Stimulated activated CD4-positive, alpha-beta T cell treated with anti-CD3 and anti-CD28 coated beads, TNF-alpha, amount 100 ng/mL, for 24 hours (primary cell): ENCODE data around the gene FBXL20.
"Not testable (repeated sequence)": the region's sequence is repeated elsewhere in the genome, so short reads cannot be mapped to it uniquely, and the experiment has no call there.

Experiments used
- DNase-seq, 3 experiments: peaks; one replicate each; pipeline ENCODE4 v3.0.0-alpha.2; 2020; ENCODE audit warnings: low read depth in 3 of 3

The FBXL20 gene

DNA sequence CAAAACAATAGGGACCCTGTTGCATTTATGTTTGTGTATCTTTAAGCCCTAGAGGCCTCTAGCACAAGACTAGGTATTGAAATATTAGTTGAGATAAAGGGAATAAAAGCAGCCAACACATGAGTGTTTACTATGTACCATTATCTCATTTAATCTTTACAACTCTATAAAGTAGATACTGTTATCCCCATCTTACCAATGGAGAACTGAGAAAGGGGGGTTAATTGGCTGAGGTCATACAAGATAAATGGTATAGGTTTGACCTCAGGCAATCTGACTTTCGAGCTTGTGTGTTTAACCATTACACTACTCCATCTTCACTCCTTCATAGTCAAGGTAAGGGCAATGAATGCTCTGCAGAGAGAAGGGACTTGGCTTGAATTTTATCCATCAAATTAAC, 149.4 kb downstream of the FBXL20 start:
- no peak for DNase-seq

DNA sequence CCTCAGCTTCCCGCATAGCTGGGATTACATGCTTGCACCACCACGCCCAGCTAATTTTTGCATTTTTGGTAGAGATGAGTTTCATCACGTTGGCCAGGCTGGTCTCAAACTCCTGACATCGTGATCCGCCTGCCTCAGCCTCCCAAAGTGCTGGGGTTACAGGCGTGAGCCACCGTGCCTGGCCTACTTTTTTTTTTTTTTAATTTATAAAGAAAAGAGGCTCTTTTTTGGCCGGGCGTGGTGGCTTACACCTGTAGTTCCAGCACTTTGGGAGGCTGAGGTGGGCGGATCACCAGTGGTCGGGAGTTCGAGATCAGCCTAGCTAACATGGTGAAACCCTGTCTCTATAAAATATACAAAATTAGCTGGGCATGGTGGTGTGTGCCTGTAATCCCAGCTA, 151.3 kb downstream of the FBXL20 start:
- DNase-seq, result not testable (repeated sequence)

DNA sequence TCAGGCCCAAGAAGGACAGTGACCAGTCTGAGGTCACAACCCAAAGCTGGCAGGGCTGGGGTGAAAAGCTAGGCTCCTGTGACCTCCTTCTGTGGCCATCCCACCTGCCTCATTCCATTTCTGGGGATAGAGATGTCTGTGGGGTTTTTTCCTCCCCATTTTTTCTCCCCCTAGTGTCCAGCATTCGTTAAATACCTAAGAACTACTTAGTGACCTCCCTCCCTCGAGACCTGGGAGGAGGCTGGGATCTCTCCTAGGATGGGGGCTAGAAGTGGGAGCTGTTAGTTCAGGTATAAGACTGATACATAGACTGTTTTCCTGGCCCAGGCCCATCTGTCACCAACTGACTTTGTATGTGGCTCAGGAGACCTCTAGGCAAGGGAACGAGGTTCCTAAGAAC, 155.2 kb downstream of the FBXL20 start:
- no peak for DNase-seq

DNA sequence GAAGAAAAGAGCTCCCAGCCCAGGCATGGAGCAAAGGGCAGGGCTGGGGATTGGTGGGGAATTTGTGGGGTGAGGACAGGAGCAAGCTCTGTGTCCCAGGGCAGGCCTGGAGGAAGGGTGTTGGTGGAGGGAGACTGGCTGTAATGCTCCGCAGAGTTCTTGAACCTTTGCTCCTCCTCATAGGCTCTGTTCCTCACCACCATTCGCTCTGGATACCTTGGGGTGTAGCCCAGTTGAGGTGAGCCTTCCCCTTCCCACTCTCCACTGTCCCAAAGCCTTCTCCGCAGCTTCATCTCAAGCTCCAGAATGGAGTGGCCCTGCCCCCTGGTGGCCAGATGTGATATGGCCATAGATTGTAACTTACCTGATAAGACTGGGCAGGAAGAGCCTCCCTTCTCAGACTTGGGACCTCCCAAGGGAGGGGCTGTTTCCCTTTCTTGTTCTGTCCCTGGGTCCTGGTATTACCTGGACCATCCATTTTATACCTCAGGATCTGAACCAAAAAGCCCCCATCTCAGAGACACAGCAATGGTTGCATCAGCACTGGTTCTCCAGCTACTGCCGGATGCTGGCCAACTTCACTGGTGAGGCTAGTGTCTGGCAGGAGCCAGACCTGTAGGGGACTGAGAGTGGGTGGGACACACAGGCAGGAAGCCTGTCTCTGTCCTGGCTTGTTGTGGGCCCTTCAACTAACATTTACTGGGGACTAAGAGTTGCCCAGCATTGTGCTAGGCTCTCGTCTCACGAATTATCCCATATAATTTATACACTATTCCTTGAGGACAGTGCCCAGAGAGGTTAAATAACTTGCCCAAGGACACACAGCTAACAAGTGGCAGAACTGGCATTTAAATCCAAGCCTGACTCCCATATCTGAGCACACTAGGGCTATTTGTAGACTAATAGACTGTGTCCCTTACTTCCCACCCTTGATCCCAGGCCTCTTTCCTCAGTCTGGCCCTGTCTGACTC, 156.5 kb downstream of the FBXL20 start:
- peak; percentile 76 to 85 (median 80) for DNase-seq

DNA sequence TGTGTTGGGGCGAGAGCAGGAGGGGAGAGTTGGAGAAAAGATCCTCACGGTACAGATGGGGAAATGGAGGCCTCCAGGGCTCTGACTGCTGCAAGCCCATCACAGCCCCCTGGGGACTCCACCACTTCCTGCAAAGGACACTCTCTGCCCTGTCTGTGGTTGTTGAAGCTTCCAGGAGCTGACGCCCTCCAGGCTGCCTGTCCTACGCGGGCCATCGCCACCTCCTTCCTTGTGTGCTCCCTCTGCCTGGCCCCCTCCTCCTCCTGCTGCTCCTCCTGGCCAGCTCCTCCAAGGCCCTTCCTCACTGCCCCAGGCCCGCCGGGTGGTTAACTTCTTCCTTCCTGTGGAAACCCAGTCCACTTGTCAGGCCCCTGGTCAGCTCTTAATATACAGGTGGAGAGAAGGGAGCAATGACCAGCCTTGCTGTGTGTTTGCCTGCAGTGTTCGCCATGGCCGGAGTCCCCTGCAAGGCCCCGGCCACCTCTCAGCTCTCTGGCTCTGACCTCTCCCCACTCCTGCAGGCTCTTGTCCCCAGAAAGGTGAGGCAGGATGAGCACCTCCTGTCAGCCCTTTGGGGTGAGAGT, 157.3 kb downstream of the FBXL20 start:
- DNase-seq, result no peak

DNA sequence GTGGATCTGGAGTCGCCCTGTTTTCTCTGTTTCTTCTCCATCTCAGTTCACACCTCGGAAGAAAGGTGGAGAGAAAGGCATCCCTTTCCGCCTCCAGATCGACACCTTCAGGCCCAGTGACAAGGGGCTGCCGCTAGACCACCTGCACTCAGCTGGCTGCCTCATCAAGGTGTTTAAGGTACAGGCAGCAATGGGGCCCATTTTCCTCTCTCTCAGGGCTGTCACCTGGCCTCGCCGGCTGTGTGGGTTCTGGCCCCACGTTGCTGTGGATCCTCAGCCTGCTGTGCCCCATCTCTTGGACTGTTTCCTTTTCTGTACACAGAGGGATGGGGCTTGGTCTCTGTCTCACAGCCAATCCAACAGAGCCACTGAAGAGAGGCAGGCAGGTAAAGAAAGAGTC, 158.3 kb downstream of the FBXL20 start:
- no peak for DNase-seq

DNA sequence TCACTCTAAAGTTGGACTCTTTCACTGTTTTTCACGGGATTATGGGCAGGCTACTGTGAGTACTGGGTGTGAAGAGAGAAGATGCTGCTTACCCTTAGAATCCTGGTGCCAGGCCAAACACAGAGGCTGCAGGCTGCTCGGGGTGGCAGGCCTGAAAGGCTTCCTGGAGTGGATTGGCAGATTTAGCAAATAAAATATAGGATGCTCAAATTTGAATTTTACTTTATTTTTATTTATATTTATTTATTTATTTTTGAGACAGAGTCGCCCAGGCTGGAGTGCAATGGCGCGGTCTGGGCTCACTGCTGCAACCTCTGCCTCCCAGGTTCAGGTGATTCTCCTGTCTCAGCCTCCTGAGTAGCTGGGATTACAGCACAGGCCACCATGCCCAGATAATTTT, 160.8 kb downstream of the FBXL20 start:
- DNase-seq, result no peak

DNA sequence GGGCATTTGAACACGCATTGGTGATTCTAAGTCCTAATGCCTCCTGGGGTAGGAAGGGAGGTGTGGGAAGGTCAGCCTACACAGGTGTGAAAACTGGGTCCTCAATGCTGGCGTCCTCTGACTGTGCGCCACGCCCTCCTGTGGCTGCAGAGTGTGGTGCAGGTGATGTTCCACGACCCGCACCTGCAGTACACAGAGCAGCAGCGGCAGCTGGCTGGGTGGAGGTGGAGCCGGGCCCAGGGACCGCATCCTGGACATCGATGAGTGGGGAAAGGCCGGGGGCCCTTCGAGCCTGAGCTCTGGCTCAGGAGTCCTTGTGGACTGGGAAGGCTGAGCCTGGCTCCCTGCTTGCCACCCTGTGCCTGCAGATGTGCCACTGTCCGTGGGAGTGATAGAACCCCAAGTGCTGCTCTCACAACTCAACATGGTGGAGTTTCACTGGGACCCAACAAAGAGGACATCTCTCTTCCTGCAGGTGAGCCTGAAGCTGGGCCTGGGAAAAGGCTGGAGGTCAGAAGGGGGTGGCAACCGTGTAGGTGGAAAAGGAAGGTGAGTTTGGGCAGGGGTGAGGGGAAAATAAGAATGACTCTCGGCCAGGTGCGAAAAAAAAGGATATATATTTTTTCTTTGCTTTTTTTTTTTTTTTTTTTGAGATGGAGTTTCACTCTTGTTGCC, 161.6 kb downstream of the FBXL20 start:
- DNase-seq, result peak in 2 of 3 experiments; percentile 18 to 72

DNA sequence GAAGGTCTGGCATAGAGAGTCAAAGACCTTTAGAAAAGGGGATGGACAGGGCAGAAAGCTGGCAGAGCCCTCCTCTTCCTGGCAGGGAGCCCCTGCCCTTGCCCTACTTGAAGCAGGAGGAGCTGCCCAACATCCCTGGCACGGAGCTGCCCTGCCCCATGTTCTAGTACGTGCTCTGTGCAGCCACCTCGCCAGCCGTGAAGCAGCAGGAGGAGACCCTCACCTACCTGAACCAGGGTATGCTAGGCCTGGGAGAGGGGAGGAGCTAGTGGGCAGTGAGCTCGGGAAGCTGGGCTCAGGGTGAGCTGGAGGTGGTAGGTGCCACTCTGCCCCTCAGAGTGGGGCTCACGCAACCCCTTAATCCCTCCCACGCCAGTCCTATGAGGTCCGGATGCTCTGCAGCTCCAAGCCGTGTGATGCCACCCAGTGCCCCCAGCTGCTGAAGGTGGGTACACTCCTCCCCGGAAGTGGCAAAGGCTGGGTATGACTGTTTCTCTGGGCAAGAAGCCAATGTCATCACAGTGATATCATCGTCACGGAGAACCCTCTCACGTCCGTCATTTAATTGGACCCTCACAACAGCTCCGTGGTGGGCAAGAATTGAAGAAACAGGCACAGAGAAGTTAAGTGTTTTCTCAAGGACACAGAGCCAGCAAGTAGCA, 163.0 kb downstream of the FBXL20 start:
- DNase-seq, result peak; percentile 22 to 57 (median 43)

DNA sequence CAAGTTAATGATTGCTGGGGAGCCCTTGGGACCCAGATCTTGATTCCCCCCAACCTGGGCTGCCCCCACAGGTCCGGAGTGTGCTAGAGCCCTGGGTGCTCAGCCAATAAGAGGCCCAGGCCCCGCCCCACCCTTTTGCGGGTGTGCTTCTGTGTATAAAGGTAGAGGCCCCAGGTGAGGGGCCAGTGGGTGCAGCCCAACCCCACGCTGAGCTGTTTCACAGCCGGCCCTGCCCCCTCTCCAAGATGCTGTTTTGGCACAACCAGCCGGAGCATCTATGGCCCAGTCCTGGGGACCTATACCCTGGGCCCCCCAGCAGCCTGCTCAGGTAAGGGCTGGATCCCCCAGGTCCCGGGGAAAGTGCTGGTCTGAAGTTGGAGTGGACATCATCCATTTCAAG, 163.8 kb downstream of the FBXL20 start:
- DNase-seq, result no peak

DNA sequence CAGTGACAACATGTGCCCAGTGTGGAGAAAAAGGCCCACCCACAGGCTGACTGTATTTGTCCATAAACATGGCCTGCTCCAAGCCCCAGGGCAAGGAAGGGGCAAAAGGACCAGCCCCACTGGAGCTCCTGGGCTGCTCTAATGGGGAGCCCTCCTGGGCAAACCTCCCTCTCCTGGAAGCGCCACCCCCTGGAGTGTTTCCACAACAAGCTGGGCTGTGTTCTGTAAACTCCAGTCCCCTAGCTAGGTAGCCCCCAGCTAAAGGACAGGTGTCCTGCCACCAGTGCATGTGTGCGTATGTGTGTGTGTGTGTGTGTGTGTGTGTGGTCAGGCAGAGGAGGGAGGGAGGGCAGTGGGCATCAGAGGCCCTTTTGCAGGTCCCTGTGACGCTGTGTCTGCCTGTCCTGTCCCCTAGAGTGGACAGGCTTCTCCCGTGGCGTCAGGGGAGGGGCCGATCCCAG, 164.4 kb downstream of the FBXL20 start:
- DNase-seq, result no peak

DNA sequence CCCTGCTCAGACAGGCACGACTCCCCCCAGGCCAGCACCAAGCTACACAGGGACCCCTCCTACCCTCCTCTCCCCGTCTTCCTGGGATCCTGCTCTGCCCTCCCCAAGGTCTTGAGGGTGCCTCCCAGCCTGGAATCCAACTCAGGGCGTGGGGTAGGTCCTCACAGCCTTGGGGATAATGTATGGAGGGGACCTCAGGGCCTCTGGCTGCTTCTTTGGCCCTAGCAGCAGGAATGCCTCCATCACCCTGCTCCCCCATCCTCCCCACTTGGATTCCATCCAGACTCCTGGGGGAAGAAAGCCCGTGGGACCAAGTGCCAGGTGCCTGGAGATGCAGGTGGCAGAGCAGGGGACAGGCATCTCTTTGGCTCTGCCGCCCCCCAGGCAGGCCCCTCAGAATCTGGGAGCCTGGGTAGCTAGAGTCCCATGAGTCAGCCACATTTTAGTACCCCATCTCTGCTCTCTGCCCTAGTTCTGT, 164.9 kb downstream of the FBXL20 start:
- DNase-seq, result no peak

DNA sequence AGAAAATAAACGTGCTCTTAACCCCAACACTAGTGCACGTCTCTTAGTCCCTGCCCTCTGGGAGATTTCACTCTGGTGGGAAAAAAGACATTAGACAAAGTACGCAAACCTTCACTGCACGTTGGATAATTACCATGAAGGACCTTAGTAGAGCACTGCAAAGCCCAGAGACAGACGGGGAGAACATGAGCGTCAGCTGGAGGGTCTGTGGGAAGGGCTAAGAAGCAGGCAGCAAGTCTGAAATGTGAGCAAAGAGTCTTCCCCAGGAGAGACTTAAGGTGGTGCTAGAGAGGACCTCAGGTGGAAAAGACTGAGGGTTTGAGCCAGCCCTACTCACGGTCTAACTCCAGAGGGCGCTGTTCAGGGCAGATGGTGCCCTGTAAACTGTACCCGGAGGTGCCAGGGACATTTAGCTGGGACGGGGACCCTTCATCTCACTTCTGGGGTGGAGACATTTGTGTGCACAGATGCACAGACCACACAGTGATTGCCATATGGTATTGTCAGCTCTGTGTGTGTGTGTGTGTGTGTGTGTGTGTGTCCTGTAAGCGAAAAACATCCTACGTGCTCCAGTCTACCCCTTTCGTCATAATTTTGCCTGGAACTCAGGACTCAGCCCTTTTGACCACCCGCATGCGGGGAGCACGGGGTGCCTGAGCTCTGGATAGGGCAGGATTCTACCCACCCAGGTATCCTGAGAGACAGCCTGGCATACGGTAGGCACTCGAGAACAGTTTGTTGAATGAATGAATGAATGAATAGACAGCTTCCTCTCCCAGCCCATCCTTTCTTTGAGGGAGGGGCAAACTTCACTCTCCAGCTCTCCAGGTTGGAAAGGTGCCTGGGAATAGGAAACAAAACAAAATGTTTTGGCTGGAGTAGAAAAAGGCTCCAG, 165.6 kb downstream of the FBXL20 start:
- peak in 1 of 3 experiments; percentile 34 for DNase-seq

DNA sequence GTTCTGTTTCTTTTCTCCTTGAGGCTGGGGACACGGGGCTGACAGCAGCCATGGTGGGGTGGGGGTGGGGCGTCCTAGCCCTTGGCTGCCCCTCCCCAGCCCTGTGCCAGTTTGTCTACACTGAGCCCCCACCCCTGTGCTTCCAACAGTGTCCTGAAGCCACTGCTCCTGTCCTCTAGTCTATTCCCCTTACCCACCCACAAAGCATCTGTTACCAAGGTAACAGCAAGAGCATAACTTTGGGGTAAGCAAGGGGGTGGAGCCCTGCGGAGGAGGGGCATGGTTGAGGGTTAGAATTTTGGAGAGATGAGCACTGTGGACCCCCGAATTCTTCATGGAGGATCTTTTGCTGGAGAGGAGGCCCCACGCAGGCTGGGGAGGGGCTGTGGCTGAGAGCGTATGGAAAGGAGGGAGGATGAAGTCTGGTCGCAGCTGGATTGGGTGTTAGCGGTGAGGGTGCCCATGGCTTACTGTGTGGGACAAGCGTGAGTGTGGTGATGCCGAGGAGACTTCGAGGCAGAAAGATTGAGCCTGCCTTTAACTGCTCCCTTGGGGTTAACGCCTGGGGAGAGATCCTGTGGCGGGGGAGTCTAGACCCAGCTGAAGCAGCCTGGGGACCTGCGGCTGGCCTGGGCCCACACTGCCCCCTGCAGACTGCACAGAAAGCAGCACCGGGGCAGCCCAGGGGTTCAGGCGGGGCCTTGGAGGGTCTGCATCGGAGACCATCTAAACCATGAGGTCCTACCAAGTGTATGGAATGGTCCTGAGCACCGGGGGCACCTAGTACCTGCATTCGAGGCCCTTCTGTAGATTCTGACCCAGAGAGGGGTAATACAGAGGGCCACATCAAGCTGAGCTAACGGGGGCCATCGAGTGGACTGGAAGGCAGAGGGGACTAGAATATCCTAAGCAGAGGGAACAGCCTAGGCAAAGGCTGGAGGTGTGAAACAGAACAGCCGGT, 169.6 kb downstream of the FBXL20 start:
- peak in 2 of 3 experiments; percentile 39 to 48 for DNase-seq

DNA sequence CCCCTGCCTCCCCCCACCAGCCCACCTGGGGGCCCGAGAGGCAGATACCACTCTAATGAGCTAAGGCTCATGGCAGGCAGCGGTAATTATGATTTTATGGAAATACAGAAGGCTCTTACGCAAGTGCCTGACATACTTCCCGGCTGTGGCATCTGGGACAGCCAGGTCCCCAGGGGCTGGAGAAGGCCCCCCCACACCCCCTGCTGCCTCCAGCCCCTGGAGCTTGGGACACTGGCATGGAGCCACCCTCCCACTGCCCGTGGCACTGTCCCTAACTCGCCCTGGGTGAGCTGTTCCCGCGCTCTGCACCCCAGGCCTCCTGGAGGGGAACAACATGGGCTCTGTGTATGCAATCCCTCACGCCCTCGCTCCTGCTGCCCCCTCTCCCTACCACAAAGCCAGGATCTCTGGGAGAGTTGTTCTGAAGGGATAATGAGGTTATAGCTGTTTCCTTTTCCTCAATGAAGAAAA, 170.3 kb downstream of the FBXL20 start:
- DNase-seq, result no peak

DNA sequence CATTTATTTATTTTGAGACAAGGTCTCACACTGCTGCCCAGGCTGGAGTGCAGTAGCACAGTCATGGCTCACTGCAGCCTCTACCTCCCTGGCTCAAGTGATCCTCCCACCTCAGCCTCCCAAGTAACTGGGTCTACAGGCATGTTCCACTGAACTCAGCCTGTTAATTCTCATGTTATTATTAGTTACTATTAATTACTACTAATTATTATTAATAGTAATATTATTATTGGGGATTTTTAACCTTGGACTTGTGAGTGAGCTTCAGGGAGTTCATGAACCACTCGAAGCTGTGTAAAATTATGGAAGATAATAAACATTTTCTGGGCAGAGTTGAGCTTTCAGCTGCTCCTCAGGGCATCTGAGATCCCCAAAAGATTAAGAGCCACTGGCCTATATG, 171.1 kb downstream of the FBXL20 start:
- DNase-seq, result no peak

DNA sequence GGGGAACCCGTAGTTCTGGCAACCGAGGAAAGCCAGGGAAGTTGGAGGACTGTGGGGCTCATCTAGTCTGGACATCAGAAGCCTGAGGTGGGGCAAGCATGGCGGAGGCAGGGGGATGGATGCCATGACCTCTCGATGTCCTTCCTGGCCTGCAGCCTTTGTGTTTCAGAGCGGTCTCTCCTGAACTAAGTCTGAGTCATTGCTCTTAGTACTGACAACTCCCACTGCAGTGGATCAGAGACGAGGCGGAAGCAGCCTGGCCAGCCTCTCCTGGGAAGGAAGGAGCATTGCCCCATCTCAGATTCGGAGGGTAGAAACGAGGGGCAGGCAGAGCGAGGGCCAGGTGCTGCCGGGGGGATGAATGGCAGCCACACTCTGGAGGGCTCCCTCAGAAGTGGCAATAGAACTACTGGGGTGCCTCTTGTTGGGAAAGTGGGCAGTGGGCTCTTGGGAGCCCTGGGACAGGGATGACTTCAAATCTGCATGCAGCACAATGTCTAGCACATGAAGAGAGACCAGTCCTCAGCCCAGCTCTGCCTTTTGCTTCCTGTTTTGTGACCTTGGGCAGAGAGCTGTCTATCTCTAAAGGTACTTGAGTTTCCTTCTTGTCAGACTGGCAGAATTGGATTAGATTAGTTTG, 172.0 kb downstream of the FBXL20 start:
- no peak for DNase-seq

DNA sequence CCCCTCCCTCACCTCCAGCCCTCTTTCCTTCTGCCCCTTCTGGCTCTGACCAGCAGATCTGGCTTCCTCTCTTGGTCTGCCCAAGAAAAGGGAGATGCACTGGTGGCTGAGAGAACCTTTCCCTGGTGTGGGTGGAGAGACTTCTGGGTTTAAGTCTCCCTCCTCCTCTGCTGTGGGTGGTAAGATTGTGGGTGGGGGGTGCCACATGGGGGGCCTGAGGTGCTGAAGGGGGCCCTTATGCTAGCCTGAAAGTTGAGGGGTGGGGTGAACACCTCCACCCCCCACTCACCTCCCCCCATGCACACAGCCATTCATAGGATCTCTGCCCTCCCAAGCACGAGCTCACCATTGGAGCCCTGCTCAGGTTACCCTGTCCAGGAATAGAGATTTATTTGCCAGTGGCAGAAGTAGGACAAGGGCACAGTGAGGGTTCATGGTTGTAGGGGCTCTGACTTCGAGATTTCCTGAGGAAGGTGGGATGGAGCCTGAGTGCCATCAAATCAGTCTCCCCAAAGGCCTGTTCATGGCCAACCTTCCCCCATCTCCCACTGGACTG, 174.0 kb downstream of the FBXL20 start:
- DNase-seq, result no peak
